SU-DHL-6 (cell line): Measurements from ENCODE around the gene STARD6.

Source experiments
- H2AFZ ChIP-seq: fragments of 200-600 bp; sonication (generic); 2 replicates; pipeline ENCODE4 v1.6.1; 2014; ENCODE audit warnings: low read depth, mild to moderate bottlenecking, moderate library complexity, mixed read lengths, antibody characterized with exemption, low read length; ENCODE audit not compliant: severe bottlenecking
- H3F3A ChIP-seq: fragments of 200-600 bp; shearing (Covaris generic); 2 replicates; pipeline ENCODE4 v1.6.0; 2016; ENCODE audit warnings: antibody characterized with exemption, mild to moderate bottlenecking; ENCODE audit not compliant: insufficient read depth
- H3K27ac ChIP-seq: fragments of 200-600 bp; sonication (generic); 2 replicates; pipeline ENCODE4 v1.5.1; 2016; ENCODE audit warnings: low read depth, mild to moderate bottlenecking, low read length, moderate library complexity, mixed read lengths
- H3K27me3 ChIP-seq: fragments of 200-600 bp; sonication (generic), shearing (Covaris generic); 2 replicates; pipeline ENCODE4 v1.6.0; 2014; ENCODE audit warnings: mild to moderate bottlenecking, low read length
- H3K36me3 ChIP-seq: fragments of 200-600 bp; sonication (generic); 2 replicates; pipeline ENCODE4 v1.6.1; 2014; ENCODE audit warnings: mild to moderate bottlenecking, low read length, mixed read lengths
- H3K4me2 ChIP-seq: fragments of 300-600, 200-600 bp; shearing (Covaris generic), sonication (generic); 2 replicates; pipeline ENCODE4 v1.6.0; 2014; ENCODE audit warnings: low read length, low read depth, mild to moderate bottlenecking; ENCODE audit not compliant: poor library complexity, severe bottlenecking
- H3K4me3 ChIP-seq: fragments of 200-600 bp; sonication (generic); 2 replicates; pipeline ENCODE4 v1.5.1; 2014; ENCODE audit warnings: antibody characterized with exemption, low read length, mild to moderate bottlenecking, mixed read lengths; ENCODE audit not compliant: insufficient read depth, poor library complexity, severe bottlenecking
- H3K79me2 ChIP-seq: fragments of 200-600 bp; sonication (generic); 2 replicates; pipeline ENCODE4 v1.6.1; 2014; ENCODE audit warnings: mild to moderate bottlenecking, low read length, moderate library complexity; ENCODE audit not compliant: insufficient read depth
- H3K9ac ChIP-seq: fragments of 200-600 bp; sonication (generic); 2 replicates; pipeline ENCODE4 v1.7.0; 2014; ENCODE audit warnings: mild to moderate bottlenecking, low read length
- H3K9me2 ChIP-seq: fragments of 200-600 bp; sonication (generic); replicated peaks from 2 replicates; pipeline ENCODE4 v1.6.1; 2014; ENCODE audit warnings: low read length; ENCODE audit not compliant: insufficient read depth
- H3K9me3 ChIP-seq: fragments of 200-600 bp; sonication (generic); 2 replicates; pipeline ENCODE4 v1.6.1; 2014; ENCODE audit warnings: low read length, mixed read lengths; ENCODE audit not compliant: insufficient read depth
- H4K20me1 ChIP-seq: fragments of 200-600 bp; sonication (generic); 2 replicates; pipeline ENCODE4 v1.6.1; 2014; ENCODE audit warnings: low read depth, mild to moderate bottlenecking, antibody characterized with exemption, low read length, moderate library complexity, mixed read lengths
- EZH2phosphoT487 ChIP-seq: fragments of 200-600 bp; sonication (generic), shearing (Covaris generic); conservative IDR thresholded peaks from 2 replicates; pipeline ENCODE4 v1.6.1; 2018; ENCODE audit warnings: mild to moderate bottlenecking, antibody characterized with exemption, low read length, moderate library complexity, mixed read lengths
- TF ChIP-seq, protein P1 (sequence below): fragments of 200-600 bp; sonication (generic); IDR thresholded peaks from one replicate; pipeline ENCODE4 v1.5.1; 2017; ENCODE audit warnings: antibody characterized with exemption, mild to moderate bottlenecking, low read length, moderate library complexity; ENCODE audit not compliant: insufficient read depth, poor library complexity, severe bottlenecking

The STARD6 gene

DNA sequence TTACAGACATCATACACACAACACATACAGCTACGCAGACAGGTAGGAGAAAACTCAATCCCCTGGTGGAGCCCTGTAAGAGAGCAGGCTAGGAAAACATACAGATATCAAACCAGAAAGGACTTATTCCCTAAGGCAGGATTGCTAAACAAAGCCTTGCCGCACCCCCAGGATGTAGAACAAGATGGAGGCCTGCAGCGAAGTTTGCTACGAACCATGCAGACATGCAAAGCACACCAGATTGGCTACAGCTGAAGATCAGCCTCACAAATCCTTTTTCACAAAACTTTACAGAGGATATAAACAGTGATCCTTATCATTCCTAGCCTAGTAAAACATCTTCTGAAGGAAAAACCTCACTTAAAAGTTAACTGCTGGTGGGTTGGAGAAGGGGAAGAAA is 28.4 kb upstream of the STARD6 start:
- Histone ChIP-seq H2AFZ (no peak overlapping the region), H3K79me2 (no peaks in the 10 kb centered on the region), H3K36me3 (no peaks in the 10 kb centered on the region), H3K9me2 (no peaks in the 10 kb centered on the region), H4K20me1 (no peaks in the 10 kb centered on the region), H3F3A (no peaks in the 10 kb centered on the region), H3K9me3 (no peaks in the 10 kb centered on the region), H3K4me2 (no peak overlapping the region), H3K4me3 (no peak overlapping the region), H3K27me3 (no peaks in the 10 kb centered on the region), H3K9ac (no peak overlapping the region), H3K27ac (no peak overlapping the region)
- no peak for TF ChIP-seq EZH2phosphoT487
- TF ChIP-seq, protein P1, sequence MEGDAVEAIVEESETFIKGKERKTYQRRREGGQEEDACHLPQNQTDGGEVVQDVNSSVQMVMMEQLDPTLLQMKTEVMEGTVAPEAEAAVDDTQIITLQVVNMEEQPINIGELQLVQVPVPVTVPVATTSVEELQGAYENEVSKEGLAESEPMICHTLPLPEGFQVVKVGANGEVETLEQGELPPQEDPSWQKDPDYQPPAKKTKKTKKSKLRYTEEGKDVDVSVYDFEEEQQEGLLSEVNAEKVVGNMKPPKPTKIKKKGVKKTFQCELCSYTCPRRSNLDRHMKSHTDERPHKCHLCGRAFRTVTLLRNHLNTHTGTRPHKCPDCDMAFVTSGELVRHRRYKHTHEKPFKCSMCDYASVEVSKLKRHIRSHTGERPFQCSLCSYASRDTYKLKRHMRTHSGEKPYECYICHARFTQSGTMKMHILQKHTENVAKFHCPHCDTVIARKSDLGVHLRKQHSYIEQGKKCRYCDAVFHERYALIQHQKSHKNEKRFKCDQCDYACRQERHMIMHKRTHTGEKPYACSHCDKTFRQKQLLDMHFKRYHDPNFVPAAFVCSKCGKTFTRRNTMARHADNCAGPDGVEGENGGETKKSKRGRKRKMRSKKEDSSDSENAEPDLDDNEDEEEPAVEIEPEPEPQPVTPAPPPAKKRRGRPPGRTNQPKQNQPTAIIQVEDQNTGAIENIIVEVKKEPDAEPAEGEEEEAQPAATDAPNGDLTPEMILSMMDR: no peak

DNA sequence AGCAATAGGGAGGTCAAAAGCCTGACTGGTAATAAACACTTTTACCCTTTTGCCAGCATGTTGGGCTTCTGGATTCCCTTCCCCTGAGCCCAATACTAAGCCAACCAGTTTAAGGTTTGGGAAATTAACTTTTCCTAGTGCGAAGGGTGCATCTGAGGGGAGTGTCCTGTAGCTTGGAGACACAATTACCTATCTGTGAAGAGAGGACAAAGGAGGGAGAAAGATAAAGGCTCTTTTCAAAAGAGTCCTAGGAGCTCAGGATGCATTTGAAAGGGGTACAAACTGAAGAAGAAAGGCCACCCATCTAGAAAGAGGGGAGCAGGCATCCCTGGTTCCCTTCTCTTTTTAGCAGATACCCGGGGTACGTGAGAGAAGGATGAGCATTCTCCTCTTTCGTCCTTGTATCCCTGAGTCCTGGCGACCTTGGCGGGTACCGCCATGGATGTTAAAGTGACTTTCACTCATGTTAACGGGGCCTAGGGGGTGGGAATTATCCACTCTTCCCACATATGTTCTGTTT is 25.1 kb upstream of the STARD6 start:
- no peaks in the 10 kb centered on the region for H3K79me2 ChIP-seq
- TF ChIP-seq, protein P1: no peak
- TF ChIP-seq EZH2phosphoT487: no peak
- no peak overlapping the region for H3K4me3 ChIP-seq
- no peaks in the 10 kb centered on the region for H3K27me3 ChIP-seq
- no peaks in the 10 kb centered on the region for H3K9me3 ChIP-seq
- H3F3A ChIP-seq: no peaks in the 10 kb centered on the region
- H3K9me2 ChIP-seq: no peaks in the 10 kb centered on the region
- H2AFZ ChIP-seq: no peak overlapping the region
- H3K4me2 ChIP-seq: no peak overlapping the region
- H3K36me3 ChIP-seq: peaks cover 12% of the 10 kb centered on the region; the same call in 1 of the 2 replicates
- no peak overlapping the region for H3K27ac ChIP-seq
- no peaks in the 10 kb centered on the region for H4K20me1 ChIP-seq
- H3K9ac ChIP-seq: no peak overlapping the region

DNA sequence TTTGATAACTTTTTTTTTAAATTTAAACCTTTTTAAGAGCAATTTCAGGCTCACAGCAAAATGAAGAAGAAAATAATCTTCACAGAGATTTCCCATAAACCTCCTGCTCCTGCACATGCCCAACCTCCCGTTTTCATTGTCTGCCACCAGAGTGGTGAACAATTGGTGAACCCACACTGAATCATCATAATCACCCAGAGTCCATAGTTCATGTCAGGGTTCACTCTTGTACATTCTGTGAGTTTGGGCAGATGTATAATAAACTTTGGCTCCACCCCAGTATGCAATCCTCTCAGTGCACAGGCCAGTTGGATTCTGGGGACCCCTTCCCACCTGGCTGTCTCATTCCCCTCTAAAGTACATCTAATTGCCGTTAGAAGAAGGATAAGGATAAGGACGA is 24.4 kb upstream of the STARD6 start:
- Histone ChIP-seq H2AFZ (no peak overlapping the region), H3K9me2 (no peaks in the 10 kb centered on the region), H4K20me1 (no peaks in the 10 kb centered on the region), H3K4me2 (no peak overlapping the region), H3K27ac (no peak overlapping the region), H3K4me3 (no peak overlapping the region), H3F3A (no peaks in the 10 kb centered on the region), H3K36me3 (peaks cover 18% of the 10 kb centered on the region; the same call in 1 of the 2 replicates), H3K27me3 (no peaks in the 10 kb centered on the region), H3K79me2 (no peaks in the 10 kb centered on the region), H3K9ac (no peak overlapping the region), H3K9me3 (no peaks in the 10 kb centered on the region)
- TF ChIP-seq EZH2phosphoT487: no peak
- TF ChIP-seq, protein P1: no peak

DNA sequence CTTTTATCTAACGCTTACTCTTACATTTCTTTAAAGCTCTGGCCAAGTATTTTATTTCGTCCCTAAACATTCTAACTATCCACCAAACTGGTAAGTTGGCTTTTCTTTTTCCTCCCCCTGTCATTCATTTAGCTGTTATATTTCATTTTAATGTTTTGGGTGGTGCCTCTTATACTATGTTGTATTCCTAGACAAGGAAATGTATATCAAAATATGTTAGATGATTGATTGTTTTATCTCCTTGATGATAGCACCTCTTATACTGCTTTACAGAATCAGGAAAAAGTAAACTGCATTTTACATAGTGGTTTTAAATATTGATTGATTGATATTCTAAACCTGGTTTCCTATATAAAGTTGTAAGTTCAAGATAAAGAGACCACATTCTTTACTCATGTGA is 24.0 kb upstream of the STARD6 start:
- peaks cover 18% of the 10 kb centered on the region; the same call in 1 of the 2 replicates for H3K36me3 ChIP-seq
- H3K27ac ChIP-seq: no peak overlapping the region
- H2AFZ ChIP-seq: no peak overlapping the region
- no peak overlapping the region for H3K9ac ChIP-seq
- no peaks in the 10 kb centered on the region for H4K20me1 ChIP-seq
- no peaks in the 10 kb centered on the region for H3F3A ChIP-seq
- no peaks in the 10 kb centered on the region for H3K9me3 ChIP-seq
- no peak overlapping the region for H3K4me2 ChIP-seq
- H3K27me3 ChIP-seq: no peaks in the 10 kb centered on the region
- H3K4me3 ChIP-seq: no peak overlapping the region
- TF ChIP-seq EZH2phosphoT487: no peak
- TF ChIP-seq, protein P1: no peak
- H3K9me2 ChIP-seq: no peaks in the 10 kb centered on the region
- no peaks in the 10 kb centered on the region for H3K79me2 ChIP-seq
